Spleen (tissue), 7 donors: ENCODE results near the gene HCRT.

Experiments used
- CTCF ChIP-seq, 11 experiments: fragments of 200-600 bp in 7 of 11; fragments of 450-650 bp in 4 of 11; sonication (generic) in 4 of 11; IDR thresholded peaks in 8 of 11; conservative IDR thresholded peaks in 3 of 11; 1 replicate in 7 of 11; 2 replicates in 4 of 11; pipeline versions ENCODE4 v1.4.0 to v1.8.0; 2016 to 2021; ENCODE audit warnings: antibody characterized with exemption in 11 of 11, inconsistent platforms in 4 of 11, mild to moderate bottlenecking in 1 of 11
- POLR2A ChIP-seq, 3 donors: fragments of 450-650 bp; IDR thresholded peaks; one replicate each; pipeline ENCODE4 v1.5.1; 2017; ENCODE audit warnings: antibody characterized with exemption in 3 of 3, mild to moderate bottlenecking in 1 of 3
- POLR2AphosphoS5 ChIP-seq, 3 donors: sonication (generic); formaldehyde crosslinking; IDR thresholded peaks; one replicate each; pipeline ENCODE4 v1.5.1; 2017; ENCODE audit warnings: antibody characterized with exemption in 3 of 3
- donor health status: DM: no; HTN: no; CAD: no; lungs with moderate emphysema.
- donor health status: DM: no; HTN: no; CAD: no.
- donor health status: DM: no; HTN: no; CAD: no.

DNA sequence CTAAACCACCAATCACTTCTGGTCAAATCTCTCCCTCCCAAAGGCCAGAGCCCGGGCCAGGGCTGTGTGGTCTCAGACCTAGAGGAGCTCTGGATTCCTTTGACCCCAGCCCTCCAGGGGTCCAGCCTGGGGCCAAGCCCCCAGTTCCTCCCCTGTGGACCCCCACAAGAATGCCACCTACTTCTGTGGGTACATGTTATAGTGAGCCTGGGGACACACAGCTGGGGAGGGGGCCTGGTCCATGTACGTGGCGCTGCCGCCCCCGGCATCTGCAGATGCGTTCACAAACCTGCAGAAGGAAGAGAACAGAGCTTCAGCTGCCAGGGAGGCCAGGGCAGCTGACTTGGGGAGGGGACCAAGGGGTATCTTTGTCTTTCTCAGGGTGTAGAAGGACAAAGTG lies 16.9 kb upstream of the HCRT start:
- TF ChIP-seq CTCF (IDR thresholded peaks at IDR 0.05 in 8 of 11, conservative IDR thresholded peaks at IDR 0.05 in 3 of 11), result no peak
- TF ChIP-seq POLR2AphosphoS5 (IDR thresholded peaks at IDR 0.05), result peak in 1 of 3 donors; percentile 13
- TF ChIP-seq POLR2A (IDR thresholded peaks at IDR 0.05), result no peak
